GM21390 (cell line): ENCODE data around the gene REEP2.
"Not testable (repeated sequence)": the region's sequence is repeated elsewhere in the genome, so short reads cannot be mapped to it uniquely, and the experiment has no call there.

Experiments used
- ATAC-seq: cut with Tn5 transposase; IDR thresholded peaks from one replicate; pipeline ENCODE4 v1.9.1; 2021; ENCODE audit not compliant: unreplicated experiment

Gene REEP2

DNA sequence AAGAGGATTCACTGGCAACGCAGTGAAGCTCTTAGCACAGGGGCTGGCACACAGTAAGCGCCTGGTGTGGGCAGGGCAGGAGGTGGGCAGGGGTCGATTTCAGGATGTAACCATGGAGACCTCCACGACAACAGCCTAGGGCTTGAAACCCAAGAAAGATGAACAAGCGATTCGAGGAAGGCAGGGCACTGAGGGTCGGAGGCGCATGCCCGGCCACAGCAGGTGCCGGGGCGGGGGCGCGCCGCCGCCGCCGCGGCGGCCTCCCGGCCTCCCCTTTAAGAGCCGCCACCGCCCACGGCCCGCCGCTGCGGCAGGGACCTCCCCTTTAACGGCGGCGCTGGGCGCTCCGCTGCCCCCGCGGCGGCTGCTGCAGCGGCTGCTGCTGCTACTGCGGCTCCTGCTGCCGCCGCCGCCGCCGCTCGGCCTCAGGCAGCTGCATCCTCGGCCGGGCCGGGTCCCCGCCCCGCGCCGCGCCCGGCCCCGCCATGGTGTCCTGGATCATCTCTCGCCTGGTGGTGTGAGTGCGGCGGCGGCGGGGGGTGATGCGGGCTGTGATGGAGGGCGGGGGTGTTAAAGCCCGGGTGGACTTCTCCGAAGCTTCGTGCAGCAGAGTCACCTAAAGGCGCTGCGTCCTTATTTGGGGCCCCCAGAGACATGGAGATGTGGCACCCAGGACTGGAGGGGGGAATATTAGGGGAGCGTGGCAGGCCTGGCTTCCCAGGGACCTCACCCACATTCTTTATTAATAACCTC is at the start of gene REEP2:
TSS of gene REEP2 (plus strand) at position 334 of the 753 bp plus-strand sequence. CDS start at position 486, 152 bp downstream.
- ATAC-seq = peak; percentile 75

GRCh38 chr5:138389332-138389731 is 49.5 kb upstream of the REEP2 start:
- no peak for ATAC-seq

GRCh38 chr5:138389911-138390310 is 48.9 kb upstream of the REEP2 start:
- ATAC-seq = not testable (repeated sequence)

- no peak for ATAC-seq
These were observed 46.9 kb upstream of the REEP2 start for GRCh38 chr5:138391859-138392386.

- ATAC-seq = peak; percentile 81
These were observed 36.2 kb upstream of the REEP2 start for GRCh38 chr5:138402640-138403039.

GRCh38 chr5:138408023-138408422 is 30.8 kb upstream of the REEP2 start:
- ATAC-seq = peak; percentile 77

- not testable (repeated sequence) for ATAC-seq
These were observed 27.7 kb upstream of the REEP2 start for GRCh38 chr5:138410996-138411640.

- ATAC-seq = no peak
These were observed 20.4 kb upstream of the REEP2 start for GRCh38 chr5:138418444-138418843.

GRCh38 chr5:138425079-138425478 is 13.8 kb upstream of the REEP2 start:
- no peak for ATAC-seq

GRCh38 chr5:138435943-138436342 is 2.9 kb upstream of the REEP2 start:
- ATAC-seq = no peak

DNA sequence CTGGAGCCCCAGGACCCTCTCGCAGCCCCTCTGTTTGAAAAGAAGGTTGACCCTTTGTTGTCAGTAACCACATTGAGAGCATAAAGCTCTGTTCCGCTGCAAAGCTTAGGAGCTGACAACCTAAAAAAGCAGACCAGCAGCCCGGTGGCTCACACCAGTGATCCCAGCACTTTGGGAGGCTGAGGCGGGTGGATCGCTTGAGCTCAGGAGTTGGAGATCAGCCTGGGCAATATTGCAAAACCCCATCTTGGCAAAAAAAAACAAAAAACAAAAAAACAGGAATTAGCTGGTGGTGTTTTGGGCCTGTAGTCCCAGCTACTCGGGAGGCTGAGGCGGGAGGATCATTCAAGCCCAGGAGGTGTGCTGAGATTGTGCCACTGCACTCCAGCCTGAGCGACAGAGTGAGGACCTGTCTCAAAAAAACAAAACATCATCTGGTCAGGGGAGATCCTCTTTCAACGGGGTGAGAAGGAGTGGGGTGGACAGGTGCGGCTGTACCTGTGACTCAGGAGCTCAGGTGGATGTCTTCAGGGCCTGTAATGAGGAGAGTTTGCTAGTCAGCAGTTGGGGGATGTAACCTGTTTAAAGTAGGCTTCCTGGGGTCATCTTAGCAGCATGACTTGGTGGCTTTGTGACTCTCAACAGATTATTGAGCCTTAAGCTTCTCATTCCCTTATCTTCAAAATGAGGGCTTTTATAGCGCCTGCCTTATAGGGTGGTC is 694 bp upstream of the REEP2 start:
- no peak for ATAC-seq

GRCh38 chr5:138439477-138440158 is 761 bp downstream of the REEP2 start:
- no peak for ATAC-seq

- no peak for ATAC-seq
These were observed 1.6 kb downstream of the REEP2 start for GRCh38 chr5:138440159-138441073.

DNA sequence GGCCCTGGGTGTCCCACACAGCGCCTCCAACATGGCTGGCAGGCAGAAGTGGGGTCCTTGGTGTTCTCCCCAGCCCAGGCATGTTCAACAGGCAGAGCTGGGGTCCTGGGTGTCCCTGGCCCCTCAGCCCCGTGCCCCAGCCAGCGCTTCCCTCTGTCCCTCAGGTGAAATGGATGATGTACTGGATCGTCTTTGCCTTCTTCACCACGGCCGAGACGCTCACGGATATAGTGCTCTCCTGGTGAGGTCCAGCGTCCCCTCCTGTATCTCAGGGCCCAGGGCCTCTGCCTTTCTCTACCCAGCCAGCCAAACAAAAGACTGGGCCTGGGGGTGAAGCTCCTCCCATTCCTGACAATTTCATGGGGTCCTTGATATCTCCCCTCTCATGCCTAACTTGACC is 2.4 kb downstream of the REEP2 start:
- no peak for ATAC-seq

GRCh38 chr5:138444078-138444773 is 5.4 kb downstream of the REEP2 start:
- ATAC-seq = no peak

- ATAC-seq = no peak
These were observed 6.1 kb downstream of the REEP2 start for GRCh38 chr5:138444774-138445546.

DNA sequence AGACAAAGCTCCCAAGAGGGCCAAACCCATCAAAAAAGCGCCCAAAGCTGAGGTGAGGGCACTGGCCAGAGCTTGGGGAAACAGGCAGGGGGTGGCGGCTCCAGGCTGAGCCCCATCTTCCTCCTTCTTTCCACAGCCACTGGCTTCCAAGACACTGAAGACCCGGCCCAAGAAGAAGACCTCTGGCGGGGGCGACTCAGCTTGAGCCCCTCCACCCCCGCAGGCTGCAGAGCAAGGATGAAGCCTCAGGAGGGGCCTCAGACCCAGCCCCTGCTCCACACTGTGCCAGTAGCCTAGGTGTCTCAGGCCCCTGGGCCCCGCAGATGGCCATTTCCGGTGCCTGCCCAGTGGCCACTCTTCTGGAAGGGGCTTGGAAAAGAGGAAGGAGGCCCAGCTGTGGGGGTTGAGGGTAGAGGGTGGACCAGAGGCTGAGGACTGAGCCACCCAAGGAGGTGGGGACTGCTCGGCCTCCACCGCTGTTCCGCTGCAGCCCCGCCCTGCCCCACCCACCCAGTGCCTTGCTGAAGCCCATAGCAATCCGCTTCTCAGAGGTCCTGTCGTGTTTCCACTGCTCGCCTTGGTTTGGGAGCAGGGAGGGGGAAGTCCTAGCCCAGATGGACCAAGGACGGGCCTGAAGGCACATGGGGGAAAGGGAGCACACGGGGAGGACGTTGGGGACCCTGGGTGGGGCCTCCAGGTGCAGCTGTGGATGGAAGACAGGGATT is 6.9 kb downstream of the REEP2 start:
- no peak for ATAC-seq

DNA sequence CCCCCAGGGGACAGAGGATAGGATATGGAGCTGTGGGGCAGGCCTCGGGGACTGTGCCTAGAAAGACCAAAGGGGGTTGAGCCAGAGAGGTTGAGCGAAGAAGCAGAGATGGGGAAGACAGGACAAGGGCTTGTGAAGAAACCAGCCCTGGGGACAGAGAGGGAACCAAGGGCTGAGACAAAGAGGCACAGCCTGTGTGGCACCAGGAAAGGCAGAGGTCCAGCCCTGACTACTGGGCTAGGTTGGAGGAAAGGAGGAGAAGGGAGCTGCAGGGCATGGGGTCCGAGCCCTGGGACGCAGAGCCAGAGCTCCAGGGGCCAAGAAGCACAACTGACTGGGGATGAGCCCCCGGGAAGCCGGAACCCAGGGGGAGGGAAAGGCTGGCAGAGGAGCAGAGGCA is 9.2 kb downstream of the REEP2 start:
- no peak for ATAC-seq
